ENCODE data around the gene ITGBL1.

GRCh38 chr13:101556676-101557123 lies 104.2 kb downstream of the ITGBL1 start:
- no peak for TF ChIP-seq JUN (CRISPR knock-in tag; IDR thresholded peaks at IDR 0.05)
- no peak for TF ChIP-seq IRF2 (CRISPR knock-in tag; IDR thresholded peaks at IDR 0.05; ENCODE audit: borderline replicate concordance, low read depth)
- no peak for TF ChIP-seq PRDM15 (CRISPR knock-in tag; IDR thresholded peaks at IDR 0.05)
- no peak for TF ChIP-seq CTCF (IDR thresholded peaks at IDR 0.05)
- no peak for TF ChIP-seq STAT6 (CRISPR knock-in tag; conservative IDR thresholded peaks at IDR 0.05; ENCODE audit: low read depth)
